SK-N-SH treated with all-trans-retinoic acid at 6 μM for 48 hours (cell line): ENCODE data around the gene ACYP1.

ENCODE experiments used
- ARNTL ChIP-seq: fragments of 450-650 bp; formaldehyde crosslinking; IDR thresholded peaks from 2 replicates; pipeline ENCODE4 v1.5.0; 2020; ENCODE audit warnings: low read depth, mild to moderate bottlenecking, moderate library complexity, borderline replicate concordance
- BACH2 ChIP-seq: fragments of 250-450 bp; sonication (Bioruptor Pico); IDR thresholded peaks from 2 replicates; pipeline ENCODE4 v1.9.0; 2021; ENCODE audit warnings: mild to moderate bottlenecking, borderline replicate concordance
- CREB5 ChIP-seq: fragments of 250-450 bp; sonication (Bioruptor Pico); IDR thresholded peaks from 2 replicates; pipeline ENCODE4 v1.5.1; 2020; ENCODE audit warnings: low read depth, mild to moderate bottlenecking, moderate library complexity
- POU6F1 ChIP-seq: fragments of 250-450 bp; sonication (Bioruptor Pico); IDR thresholded peaks from 2 replicates; pipeline ENCODE4 v1.8.0; 2021; ENCODE audit warnings: low read depth, mild to moderate bottlenecking, moderate library complexity, borderline replicate concordance
- RARB ChIP-seq: fragments of 250-450 bp; sonication (Bioruptor Pico); IDR thresholded peaks from 2 replicates; pipeline ENCODE4 v1.8.0; 2021; ENCODE audit warnings: mild to moderate bottlenecking, moderate library complexity
- SNAI2 ChIP-seq: fragments of 250-450 bp; sonication (Bioruptor Pico); IDR thresholded peaks from 2 replicates; pipeline ENCODE4 v1.5.0; 2020; ENCODE audit warnings: mild to moderate bottlenecking, moderate library complexity
- TCF4 ChIP-seq: fragments of 250-450 bp; sonication (Bioruptor Pico); IDR thresholded peaks from 2 replicates; pipeline ENCODE4 v1.8.0; 2021; ENCODE audit warnings: mild to moderate bottlenecking, moderate library complexity, borderline replicate concordance
- TOX ChIP-seq: fragments of 250-450 bp; sonication (Bioruptor Pico); IDR thresholded peaks from 2 replicates; pipeline ENCODE4 v1.8.0; 2021; ENCODE audit warnings: mild to moderate bottlenecking, moderate library complexity, borderline replicate concordance
- ZFP3 ChIP-seq: fragments of 250-450 bp; sonication (Bioruptor Pico); IDR thresholded peaks from 2 replicates; pipeline ENCODE4 v1.5.0; 2020; ENCODE audit warnings: mild to moderate bottlenecking, moderate library complexity
- ZFP30 ChIP-seq: fragments of 450-650 bp; formaldehyde crosslinking; IDR thresholded peaks from 2 replicates; pipeline ENCODE4 v1.5.0; 2022; ENCODE audit warnings: mild to moderate bottlenecking, moderate library complexity
- ZNF565 ChIP-seq: fragments of 450-650 bp; formaldehyde crosslinking; conservative IDR thresholded peaks from 2 replicates; pipeline ENCODE4 v1.5.0; 2020; ENCODE audit warnings: low read depth, mild to moderate bottlenecking, moderate library complexity
- ZNF8 ChIP-seq: fragments of 450-650 bp; formaldehyde crosslinking; IDR thresholded peaks from 2 replicates; pipeline ENCODE4 v1.5.0; 2020; ENCODE audit warnings: mild to moderate bottlenecking, moderate library complexity
- TF ChIP-seq, protein P1 (sequence below): fragments of 250-450 bp; sonication (Bioruptor Pico); IDR thresholded peaks from 2 replicates; pipeline ENCODE4 v1.8.0; 2020; ENCODE audit warnings: mild to moderate bottlenecking, moderate library complexity, borderline replicate concordance

DNA sequence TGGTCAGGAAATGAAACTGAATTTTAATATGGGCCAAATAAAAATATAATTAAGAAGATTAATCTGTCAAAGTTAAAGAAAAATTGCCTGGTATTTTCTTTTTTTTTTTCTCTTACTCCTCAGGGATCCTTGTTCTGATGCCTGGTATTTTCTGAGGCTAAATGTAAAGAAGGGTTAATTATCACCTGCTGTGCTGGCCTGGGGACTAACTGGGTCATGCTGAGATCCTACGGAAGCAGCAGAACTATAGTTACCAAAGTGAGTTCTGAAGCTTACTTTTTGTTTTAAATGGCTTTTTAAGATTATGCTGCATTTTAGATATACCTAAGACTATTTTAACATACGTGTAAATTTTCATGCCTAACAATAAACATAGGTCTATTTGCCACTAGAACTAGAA is 28.9 kb upstream of the ACYP1 start:
- TF ChIP-seq TCF4 (CRISPR knock-in tag) (no peak), TOX (CRISPR knock-in tag) (no peak), ZFP3 (no peak), CREB5 (CRISPR knock-in tag) (no peak), ARNTL (no peak), ZNF565 (CRISPR knock-in tag) (no peak), BACH2 (CRISPR knock-in tag) (no peak), SNAI2 (no peak), ZFP30 (CRISPR knock-in tag) (no peak), ZNF8 (CRISPR knock-in tag) (no peak), RARB (CRISPR knock-in tag) (no peak), POU6F1 (CRISPR knock-in tag) (no peak)
- TF ChIP-seq, protein P1, sequence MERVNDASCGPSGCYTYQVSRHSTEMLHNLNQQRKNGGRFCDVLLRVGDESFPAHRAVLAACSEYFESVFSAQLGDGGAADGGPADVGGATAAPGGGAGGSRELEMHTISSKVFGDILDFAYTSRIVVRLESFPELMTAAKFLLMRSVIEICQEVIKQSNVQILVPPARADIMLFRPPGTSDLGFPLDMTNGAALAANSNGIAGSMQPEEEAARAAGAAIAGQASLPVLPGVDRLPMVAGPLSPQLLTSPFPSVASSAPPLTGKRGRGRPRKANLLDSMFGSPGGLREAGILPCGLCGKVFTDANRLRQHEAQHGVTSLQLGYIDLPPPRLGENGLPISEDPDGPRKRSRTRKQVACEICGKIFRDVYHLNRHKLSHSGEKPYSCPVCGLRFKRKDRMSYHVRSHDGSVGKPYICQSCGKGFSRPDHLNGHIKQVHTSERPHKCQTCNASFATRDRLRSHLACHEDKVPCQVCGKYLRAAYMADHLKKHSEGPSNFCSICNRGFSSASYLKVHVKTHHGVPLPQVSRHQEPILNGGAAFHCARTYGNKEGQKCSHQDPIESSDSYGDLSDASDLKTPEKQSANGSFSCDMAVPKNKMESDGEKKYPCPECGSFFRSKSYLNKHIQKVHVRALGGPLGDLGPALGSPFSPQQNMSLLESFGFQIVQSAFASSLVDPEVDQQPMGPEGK (CRISPR knock-in tag) = no peak
